GM18508 (cell line): ENCODE data around the gene ZNF287.
A peak's percentile ranks its signal among the peaks of the same experiment; 100 is the strongest.
"Not testable (repeated sequence)": the region's sequence is repeated elsewhere in the genome, so short reads cannot be mapped to it uniquely, and the experiment has no call there.

Experiments
- ATAC-seq: cut with Tn5 transposase; IDR thresholded peaks from one replicate; pipeline ENCODE4 v1.9.1; 2021; ENCODE audit warnings: moderate number of reproducible peaks; ENCODE audit not compliant: insufficient read depth, unreplicated experiment

The ZNF287 gene

DNA sequence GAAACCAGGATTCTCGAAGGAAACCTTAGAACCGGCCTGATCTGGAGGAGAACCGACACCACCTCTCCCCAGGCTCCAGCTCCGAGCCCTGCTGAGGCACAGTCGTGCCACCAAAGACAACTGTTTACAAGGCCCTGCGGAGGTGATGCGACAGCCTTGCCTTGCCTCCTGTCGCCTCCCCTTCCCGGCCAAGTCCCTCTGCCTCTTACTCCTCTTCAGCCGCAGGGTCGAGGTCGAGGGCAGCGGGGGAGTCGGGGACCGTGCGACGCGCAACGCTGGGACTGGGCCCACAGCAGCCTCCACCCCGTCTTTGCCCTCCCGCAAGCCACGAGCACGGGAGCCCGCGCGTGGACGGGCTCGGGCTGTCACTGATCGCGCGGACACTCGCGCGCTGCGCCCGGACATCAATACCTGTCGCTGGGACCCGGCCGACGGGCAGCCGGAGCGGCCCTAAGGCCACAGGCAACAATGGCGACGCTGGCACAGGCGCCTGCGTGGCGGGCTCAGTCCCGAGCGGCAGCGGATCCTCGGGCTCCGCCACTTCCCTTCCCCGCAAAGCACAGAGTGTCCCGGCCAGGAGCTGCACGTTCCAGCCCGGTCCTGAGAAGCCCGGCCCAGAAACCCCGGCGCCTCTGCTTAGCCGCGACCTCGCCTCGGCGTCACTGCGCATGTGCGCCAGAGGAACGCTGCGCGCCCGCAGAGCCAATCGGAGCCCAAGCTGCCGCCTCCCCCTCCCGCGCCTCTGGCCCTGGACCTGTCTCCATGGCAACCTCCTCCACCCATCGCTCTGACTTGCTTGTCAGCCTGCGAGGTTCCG is at the start of gene ZNF287:
ZNF287 (minus strand) TSS at position 664 of the 817 bp plus-strand sequence. CDS start 1,473 bp downstream, outside the sequence.
- peak; percentile 71 for ATAC-seq

DNA sequence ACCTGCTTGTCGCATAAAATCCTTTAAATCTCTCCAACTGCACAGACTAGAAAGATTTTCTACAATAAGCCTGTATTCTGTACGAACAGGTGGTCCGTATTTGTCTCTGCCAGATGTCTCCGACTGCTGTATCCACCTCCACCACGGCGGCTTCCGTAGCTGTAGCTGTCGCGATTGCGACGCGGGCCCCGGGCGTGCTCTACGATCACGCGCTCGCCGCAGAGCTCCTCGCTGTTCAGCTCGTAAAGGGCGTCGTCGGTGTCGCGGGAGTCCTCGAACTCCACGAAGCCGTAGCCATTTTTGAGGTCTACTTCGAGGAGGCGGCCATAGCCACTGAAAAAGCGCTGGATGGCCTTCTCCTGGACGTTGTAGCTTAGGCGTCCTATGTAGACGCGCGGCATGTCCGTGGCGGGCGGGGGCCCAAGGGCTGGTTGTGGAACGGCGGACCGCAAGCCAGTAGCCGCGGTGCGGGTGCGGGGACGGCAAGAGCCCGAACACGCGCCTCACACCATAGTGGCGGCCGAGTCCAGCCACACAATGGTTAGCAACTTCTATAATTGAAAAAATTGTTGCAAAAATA is 48.6 kb upstream of the ZNF287 start:
- no peak for ATAC-seq

DNA sequence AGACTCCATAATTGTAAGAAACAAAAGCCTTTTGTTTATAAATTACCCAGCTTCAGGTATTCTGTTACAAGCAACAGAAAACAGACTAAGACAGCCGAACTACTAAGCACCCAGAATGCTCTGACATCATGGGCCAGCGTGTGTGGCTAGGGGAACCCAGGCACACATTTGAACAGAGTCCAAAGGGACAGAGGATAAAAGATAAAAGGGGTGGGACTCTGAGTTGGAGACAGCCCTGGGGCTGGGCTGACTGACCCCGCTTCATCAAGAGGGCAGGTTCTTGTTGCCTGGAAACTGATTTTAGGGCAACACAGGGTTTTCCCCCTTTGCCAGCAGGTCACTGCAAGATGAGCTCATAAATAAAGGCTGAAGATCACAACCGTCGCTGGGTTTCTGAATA is 30.5 kb upstream of the ZNF287 start:
- ATAC-seq = no peak

DNA sequence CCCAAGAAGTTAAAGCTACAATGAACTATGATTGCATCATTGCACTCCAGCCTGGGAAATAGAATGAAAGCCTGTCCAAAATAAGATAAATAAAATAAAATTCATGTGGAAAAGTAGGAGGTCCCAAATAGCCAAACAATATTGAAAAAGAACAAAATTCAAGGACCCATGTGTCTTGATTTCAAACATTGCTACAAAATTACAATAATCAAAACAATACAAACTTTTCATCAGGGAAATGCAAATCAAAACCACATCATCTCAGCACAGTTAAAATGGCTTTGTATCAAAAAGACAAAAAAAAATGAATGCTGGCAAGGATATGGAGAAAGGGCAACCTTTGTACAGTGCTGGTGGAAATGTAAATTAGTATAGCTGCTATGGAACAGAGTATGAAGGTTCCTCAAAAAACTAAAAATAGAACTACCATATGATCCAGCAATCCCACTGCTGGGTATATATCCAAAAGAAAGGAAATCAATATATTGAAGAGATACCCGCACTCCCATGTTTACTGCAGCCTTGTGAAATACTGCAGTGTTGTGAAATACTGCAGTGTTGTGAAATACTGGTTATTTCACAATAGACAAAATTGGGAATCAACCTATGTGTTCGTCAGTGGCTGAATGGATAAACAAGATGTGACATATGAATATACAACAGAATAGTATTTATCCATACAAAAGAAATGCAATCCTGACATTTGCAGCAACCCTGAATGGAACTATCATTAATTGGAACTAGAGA is 24.5 kb upstream of the ZNF287 start:
- no peak for ATAC-seq

DNA sequence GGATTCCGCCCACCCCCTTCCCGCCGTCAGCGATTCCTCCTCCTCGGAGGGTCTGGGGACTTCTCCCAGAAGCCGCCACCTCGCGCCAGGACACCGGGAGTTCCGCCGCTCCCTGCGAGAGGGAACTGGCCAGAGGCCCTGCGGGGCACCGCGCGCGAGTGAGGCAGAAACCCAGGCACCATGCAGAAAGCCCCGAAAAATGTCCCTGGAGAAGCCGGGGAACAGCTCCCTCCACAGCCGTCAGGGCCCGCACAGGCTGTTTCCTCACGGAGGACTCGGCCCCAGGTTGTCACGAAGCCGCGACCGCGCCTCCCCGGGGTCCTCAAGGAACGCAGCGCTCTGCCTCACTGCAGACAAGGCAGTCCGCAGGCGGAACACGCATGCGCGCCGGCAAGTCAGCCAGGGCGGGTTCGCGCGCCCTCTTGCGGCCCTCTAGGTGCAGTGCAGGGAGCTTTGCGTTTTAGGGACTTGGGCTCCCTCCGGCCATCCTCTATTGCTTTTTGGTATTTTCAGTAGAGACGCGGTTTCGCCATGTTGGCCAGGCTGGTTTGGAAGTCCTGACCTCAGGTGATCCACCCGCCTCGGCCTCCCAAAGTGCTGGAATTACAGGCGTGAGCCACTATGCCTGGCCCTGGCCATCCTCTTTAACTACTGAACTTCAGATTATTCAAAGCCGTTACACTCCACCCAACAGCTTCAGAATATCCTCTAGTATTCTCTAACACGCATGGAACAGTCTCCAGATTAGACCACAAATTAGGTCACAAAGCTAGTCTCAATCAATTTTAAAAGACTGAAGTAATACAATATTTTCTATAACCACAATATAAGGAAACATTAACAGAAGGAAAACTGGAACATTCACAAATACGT is 20.3 kb upstream of the ZNF287 start:
- no peak for ATAC-seq

DNA sequence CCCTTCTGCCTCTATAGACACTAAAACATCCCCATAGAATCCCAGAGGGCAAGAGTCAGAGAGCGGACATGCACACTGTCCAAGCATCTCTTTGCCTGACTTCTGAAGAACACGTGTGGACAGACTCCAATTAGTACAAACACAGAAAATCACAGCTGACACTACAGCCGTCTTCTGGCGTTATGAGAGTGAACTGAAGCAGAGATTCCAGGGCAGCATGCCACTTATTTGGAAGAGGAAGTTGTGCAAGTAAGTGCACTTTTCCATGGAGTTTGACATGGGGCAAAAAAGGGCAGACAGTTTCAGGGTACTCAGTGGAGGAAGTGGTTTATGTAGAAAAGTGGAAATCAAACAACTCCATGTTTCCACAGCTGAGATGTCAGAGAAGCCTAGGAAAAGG is 16.8 kb upstream of the ZNF287 start:
- ATAC-seq = no peak

DNA sequence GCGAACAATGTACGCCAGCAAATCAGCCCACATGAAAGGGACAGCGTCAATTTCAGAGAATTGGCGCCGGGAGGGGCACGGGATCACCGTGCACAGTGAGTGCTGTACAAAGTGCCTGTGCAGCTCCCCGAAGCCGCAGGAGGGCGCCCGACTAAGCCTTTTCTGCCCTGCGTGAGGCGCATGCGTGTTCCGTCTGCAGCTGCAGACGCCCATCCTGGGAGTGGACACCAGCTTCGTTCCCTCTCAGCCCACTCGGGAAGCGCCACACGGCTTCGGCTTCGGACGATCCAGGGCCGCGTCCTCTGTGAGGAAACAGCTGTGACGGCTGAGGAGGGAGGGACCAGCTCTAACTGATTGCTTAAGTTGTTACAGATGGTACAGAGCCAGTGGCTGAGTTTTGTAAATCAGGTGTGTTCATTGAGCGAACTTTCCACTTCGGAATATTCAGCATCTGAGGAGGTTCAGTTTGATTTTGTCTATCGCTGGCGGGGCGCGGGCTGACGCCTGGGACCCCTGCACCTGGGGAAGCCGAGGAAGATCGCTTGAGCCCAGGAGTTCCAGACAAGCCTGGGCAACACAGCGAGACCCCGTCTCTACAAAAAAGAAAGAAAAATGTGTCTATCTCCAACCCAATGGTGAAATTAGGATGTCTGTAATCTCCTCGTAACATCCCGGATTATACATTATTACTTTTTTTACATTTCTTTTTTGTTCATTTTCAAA is 15.4 kb upstream of the ZNF287 start:
- no peak for ATAC-seq

DNA sequence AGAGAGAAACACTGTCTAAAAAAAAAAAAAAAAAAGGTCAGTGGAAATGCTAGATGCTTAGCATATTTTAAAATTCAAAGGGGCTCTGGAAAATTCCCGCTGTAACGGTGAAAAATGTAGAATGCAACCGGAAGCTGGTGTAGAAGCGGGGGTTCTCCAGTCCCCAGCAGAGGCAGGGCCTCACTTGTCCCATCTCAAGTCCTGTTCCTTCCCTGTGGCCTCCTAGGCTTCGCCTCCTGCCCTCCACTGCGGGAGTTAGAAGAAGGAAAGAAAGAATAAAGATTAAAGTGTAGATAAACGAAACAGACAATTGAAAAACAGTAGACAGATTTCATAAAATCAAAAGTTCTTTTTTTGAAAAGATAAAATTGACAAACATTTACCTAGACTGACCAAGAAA is 14.8 kb upstream of the ZNF287 start:
- no peak for ATAC-seq

DNA sequence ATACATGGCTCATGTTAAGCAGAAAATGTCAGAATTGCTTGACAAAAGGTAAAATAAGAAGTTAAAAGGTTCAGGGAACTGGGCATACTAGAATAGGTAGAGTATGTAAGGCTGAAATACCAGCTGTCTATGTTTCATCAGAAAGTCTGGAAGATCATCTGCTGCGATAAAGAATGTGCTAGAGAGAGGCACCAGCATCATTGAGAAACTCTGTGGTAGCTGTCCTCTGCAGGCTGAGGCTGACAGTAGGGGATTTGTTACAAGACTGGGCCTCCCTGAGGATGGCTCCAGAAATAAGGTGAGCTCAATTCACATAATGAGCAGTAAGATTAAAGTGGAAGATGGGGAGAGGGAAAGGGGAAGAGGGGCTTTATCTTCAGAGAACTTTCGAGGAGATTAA is 4.5 kb upstream of the ZNF287 start:
- no peak for ATAC-seq

DNA sequence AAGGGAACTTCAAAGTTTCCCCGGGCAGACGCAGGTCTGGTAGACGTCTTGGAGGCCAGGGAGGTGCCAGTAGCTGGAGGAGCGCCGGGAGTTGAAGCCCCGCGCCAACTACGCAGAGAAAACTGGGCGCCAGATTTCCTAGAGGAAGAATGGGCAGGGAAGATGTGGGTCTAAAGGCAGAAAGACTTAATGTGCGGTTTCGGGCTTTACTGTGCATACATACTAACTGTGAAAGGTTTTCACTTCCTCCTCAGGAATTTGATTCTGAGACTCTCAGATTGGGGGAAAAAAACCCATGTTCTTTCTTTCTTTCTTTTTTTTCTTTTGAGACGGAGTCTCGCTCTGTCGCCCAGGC is 331 bp upstream of the ZNF287 start:
- ATAC-seq = no peak

DNA sequence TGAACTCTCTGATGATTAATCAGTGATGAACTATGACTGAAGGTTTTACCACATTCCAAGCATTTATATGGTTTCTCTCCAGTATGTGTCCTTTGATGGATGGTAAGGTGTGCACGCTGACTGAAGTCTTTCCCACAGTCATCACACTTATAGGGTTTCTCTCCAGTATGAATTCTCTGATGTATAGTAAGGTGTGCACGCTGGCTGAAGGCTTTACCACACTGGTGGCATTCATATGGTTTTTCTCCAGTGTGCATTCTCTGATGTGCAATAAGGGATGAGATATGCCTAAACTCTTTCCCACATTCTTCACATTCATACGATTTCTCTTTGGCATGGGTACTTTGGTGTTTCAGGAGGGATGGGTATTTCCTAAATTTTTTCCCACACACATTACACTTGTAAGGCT is 16.4 kb downstream of the ZNF287 start:
- no peak for ATAC-seq

DNA sequence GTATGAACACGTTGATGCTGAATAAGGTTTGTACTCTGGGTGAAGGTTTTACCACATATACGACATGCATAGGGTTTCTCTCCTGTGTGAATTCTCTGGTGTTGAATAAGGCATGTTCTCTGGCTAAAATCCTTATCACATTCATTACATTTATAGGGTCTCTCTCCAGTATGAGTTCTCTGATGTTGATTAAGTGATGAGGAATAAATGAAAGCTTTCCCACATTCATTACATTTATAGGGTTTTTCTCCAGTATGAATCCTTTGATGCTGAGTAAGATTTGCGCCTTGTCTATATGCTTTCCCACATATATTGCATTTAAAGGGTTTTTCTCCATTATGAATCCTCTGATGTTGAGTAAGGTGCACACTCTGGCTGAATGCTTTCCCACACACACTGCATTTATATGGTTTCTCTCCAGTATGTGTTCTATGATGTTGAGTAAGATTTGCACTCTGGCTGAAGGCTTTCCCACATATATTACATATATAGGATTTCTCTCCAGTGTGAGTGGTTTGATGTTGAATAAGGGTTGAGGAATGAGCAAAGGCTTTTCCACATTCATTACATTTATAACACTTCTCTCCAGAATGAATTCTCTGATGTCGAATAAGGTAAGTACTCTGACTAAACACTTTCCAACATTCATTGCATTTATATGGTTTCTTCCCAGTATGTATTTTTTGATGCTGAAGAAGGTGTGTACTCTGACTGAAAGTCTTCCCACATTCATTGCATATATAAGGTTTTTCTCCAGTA is 16.9 kb downstream of the ZNF287 start:
- ATAC-seq = no peak

DNA sequence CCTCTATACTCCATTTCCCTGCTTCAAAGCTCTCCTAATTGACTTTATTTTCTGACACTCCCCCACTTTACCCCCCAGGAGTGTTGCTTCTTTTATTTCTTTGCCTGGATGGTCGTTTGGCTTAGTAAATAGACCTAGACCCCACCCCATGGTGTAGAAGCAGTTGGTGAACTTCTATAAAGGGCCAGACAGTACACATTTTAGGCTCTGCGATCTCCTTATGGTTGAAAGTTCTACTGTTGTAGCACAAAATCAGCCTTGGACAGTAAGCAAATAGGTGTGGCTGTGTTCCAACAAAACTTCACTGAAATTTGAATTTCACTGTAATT is 31.9 kb downstream of the ZNF287 start:
- no peak for ATAC-seq

DNA sequence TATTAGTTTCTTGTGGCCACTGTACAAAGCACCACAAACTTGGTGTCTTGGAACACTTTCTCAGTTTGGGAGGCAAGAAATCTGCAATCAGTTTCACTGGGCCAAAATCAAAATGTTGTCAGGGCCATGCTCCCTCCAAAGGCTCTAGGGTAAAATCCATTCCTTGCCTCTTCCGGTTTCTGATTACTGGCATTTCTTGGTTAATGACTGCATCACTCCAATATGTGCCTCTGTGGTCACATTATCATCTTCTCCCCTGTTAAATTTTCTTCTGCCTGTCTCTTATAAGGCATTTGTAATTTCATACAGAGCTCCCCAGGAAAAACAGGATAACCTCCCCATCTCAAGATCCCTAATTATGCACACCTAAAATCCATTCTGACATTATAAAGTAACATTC is 34.8 kb downstream of the ZNF287 start:
- ATAC-seq = no peak

DNA sequence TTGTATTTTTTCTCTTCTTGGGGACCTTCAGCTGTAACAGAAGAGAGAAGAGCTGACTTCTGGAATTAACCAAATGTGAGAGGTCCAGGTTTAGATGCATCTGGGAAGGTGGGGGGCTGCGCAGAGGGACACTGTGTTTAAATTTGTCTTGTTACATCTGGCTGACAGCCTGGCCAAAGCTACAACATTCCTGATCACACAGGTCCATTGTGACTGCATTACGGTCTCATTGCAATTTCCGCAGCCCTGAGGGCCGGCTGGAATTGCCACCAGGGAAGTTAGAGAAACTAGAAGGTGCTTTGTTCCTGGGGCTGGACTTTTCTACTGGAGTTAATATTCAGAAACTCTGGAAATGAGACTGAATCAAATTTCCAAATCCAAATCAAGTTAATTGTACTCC is 39.1 kb downstream of the ZNF287 start:
- no peak for ATAC-seq

DNA sequence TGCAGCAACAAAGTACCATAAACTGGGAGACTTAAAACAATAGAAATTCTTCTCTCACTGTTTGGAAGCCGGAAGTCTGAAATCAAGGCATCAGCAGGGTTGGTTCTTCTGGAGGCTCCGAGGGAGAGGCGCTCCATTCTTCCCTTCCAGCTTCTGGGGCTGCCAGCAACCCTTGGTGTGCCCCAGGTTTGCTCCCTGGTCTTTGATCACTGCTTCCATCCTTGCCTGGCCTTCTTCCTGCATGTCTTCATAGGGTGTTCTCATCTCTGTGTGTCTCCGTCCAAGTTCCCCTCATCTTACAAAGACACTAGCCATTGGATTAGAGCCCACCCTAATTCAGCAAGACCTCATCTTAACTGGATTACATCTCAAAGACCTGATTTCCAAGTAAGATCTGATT is 41.7 kb downstream of the ZNF287 start:
- no peak for ATAC-seq

DNA sequence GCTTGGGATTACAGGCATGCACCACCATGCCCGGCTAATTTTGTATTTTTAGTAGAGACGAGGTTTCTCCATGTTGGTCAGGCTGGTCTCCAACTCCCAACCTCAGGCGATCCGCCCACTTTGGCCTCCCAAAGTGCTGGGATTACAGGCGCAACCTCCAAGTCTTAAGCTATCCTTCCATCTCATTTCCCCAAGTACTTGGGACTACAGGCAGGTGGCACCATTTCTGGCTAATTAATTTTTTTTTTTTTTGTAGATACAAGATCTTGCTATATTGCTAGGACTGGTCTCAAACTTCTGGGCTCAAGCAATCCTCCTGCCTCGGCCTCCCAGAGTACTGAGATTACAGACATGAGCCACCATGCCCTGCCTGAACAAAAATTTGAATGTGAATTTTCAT is 43.4 kb downstream of the ZNF287 start:
- not testable (repeated sequence) for ATAC-seq

DNA sequence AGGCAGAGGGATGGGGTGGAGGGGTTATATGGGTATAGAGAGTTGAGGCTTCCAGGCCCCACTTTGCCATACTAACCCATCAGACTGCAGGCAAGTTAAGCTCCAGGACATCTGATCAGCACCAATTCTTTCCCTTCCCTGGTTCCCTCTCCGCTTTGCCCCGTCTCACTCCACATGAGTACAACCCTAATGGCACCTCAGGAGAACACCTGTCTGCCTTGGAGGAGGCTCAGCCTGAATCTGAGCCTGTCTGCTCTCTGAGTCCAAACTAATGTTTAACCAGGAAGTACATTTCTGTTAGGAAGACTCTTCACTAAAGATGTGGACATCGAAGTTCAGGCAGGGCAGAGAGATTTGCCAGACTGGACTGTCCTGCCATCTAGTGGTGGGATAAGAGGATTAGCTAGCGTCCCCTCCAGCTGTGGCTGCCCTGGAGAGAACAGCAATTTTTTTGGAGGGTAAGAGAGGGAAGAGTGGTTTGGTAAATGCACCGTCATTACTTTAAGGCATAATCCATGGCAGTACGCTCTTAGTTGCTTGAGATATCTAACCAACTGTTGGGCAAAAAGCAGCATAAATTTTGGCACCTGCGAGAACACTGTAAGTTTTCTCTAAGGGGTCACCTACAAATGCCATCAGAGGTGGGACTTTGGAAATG is 47.8 kb downstream of the ZNF287 start:
- no peak for ATAC-seq

DNA sequence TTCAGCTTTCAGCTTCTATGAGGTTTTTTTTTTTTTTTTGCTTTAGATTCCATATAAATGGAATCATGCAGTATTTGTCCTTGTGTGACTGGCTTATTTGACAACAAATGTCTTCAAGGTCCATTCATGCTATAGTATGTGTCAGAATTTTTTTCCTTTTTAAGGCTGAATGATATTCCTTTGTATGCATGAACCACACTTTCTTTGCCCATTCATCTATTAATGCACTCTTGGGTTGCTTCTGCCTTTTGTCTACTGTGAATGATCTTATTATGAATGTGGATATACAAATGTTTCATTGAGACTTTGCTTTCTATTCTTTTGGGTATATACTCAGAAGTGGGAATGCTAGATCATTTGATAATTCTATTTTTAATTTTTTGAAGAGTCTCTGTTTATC is 50.0 kb downstream of the ZNF287 start:
- no peak for ATAC-seq
